Measurements from ENCODE around the gene AFG3L2.

DNA sequence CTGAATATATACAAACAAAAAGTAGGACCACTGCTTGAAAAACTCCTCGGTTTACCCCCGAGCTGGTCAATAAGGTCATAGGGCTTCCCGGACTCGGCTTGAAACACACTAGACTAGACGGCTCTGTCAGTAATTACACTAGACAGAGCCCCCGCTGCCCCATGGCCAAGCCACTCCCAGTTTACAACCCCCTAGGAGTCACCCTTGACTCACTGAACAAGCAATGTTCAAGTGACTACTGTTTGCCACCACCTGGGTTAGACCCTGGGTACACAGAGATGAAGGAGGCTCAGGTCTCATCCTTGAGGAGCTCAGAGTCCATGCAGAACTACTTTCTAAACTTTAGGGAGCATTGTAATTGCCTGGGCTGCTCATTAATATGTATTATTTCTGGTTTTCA, 17.0 kb upstream of the AFG3L2 start:
- TF ChIP-seq, protein P1, sequence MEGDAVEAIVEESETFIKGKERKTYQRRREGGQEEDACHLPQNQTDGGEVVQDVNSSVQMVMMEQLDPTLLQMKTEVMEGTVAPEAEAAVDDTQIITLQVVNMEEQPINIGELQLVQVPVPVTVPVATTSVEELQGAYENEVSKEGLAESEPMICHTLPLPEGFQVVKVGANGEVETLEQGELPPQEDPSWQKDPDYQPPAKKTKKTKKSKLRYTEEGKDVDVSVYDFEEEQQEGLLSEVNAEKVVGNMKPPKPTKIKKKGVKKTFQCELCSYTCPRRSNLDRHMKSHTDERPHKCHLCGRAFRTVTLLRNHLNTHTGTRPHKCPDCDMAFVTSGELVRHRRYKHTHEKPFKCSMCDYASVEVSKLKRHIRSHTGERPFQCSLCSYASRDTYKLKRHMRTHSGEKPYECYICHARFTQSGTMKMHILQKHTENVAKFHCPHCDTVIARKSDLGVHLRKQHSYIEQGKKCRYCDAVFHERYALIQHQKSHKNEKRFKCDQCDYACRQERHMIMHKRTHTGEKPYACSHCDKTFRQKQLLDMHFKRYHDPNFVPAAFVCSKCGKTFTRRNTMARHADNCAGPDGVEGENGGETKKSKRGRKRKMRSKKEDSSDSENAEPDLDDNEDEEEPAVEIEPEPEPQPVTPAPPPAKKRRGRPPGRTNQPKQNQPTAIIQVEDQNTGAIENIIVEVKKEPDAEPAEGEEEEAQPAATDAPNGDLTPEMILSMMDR (IDR thresholded peaks at IDR 0.05), result no peak
- TF ChIP-seq POLR2A (IDR thresholded peaks at IDR 0.05), result no peak
